GM21526 (cell line): ENCODE data around the gene PCDHB4.
"Not testable (repeated sequence)": the region's sequence is repeated elsewhere in the genome, so short reads cannot be mapped to it uniquely, and the experiment has no call there.

Experiments used
- ATAC-seq: cut with Tn5 transposase; IDR thresholded peaks from one replicate; pipeline ENCODE4 v1.9.1; 2021; ENCODE audit warnings: moderate library complexity; ENCODE audit not compliant: unreplicated experiment, low FRiP score

PCDHB4 gene

DNA sequence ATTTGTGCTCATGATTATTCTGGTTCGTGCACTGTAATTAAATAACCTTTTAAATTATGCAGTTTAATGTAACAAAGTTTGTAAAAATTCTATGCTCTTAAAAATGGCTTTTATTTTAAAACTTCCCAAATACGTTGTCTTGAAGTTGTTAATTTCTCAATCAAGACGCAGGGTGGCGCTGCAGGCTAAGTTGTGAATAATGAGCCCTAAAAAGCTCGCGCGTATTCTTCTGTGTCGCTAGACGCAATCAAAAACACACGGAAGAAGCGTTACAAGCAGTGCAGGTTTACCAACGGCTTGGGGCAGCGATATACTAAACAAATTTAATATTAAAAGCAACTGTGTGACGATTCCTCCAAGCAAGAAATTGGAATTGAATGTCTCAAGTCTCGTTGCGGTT lies at the start of gene PCDHB4:
Gene PCDHB4 (plus strand): TSS at position 256 of the 400 bp plus-strand sequence. CDS start 181 bp downstream, outside the sequence.
- no peak for ATAC-seq

DNA sequence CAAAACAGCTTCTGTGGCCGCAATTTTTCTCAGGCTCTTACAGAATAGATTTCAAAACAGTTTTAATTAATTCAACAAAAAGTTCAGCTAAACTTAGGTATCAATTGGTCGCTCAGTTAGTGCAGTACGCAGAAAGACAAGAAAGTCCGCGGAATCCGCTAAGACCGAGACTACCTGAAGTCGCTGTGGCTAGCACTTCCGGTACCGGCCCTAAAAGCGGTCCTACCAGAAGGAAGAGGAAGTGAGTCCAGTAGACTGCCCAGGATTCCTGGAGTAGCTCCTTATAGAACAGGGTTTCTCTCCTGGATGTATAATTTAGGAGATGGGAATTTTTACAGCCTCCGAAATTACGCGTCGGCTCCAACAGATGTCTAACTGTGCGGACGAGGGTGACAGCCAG lies 43.8 kb upstream of the PCDHB4 start:
- no peak for ATAC-seq

GRCh38 chr5:141082228-141082627 lies 39.4 kb upstream of the PCDHB4 start:
- no peak for ATAC-seq

DNA sequence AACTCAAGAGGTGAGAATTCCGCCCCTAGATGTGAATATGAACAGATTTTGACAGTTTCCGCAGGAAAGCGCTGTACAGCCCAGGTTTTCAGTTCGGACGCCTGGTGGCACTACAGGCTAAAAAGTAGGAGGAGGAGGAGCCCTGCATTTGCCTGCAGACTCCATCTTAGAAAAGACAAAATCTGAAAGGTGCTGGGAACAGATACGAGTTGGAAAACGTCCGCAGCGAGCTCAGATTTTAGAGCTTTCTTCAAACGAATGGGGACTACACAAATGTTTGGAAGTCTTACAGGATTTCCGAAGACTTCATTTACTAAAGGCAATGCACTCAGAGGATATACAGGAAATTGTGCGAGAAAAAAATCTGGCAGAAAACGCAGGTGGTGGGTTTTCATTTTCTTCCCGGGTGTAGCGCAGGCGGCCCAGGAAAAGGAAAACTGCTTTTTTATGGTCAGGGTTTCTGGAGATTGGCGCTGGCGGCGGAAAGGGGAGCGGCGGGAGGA lies 37.1 kb upstream of the PCDHB4 start:
- peak; percentile 73 for ATAC-seq

DNA sequence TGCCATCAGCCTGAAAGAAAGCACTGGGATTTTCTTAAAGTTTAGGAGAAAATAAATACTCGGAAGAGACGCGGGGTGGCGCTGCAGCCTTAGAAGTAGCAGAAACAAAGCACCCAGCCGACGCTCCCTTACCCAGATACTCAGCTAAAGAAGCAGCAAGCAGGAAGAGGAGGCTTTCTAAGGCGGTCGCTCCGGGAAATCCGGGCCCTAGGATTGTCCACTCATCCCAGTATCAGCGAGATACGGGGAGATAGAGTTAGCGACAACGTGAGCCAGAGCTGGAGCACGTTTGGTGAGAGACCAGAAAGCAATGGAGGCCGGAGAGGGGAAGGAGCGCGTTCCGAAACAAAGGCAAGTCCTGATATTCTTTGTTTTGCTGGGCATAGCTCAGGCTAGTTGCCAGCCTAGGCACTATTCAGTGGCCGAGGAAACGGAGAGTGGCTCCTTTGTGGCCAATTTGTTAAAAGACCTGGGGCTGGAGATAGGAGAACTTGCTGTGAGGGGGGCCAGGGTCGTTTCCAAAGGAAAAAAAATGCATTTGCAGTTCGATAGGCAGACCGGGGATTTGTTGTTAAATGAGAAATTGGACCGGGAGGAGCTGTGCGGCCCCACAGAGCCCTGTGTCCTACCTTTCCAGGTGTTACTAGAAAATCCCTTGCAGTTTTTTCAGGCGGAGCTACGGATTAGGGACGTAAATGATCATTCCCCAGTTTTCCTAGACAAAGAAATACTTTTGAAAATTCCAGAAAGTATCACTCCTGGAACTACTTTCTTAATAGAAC lies 26.9 kb upstream of the PCDHB4 start, which contains the start of gene PCDHB2:
Gene PCDHB2 (plus strand): TSS at position 135 of the 782 bp plus-strand sequence. CDS start 176 bp downstream, at position 311.
- ATAC-seq: no peak

DNA sequence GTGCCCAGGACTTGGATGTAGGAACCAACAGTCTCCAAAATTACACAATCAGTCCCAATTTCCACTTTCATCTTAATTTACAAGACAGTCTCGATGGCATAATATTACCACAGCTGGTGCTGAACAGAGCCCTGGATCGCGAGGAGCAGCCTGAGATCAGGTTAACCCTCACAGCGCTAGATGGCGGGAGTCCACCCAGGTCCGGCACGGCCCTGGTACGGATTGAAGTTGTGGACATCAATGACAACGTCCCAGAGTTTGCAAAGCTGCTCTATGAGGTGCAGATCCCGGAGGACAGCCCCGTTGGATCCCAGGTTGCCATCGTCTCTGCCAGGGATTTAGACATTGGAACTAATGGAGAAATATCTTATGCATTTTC lies 26.4 kb upstream of the PCDHB4 start:
- no peak for ATAC-seq

DNA sequence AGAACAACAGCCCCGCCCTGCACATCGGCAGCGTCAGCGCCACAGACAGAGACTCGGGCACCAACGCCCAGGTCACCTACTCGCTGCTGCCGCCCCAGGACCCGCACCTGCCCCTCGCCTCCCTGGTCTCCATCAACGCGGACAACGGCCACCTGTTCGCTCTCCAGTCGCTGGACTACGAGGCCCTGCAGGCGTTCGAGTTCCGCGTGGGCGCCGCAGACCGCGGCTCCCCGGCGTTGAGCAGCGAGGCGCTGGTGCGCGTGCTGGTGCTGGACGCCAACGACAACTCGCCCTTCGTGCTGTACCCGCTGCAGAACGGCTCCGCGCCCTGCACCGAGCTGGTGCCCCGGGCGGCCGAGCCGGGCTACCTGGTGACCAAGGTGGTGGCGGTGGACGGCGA lies 25.4 kb upstream of the PCDHB4 start:
- not testable (repeated sequence) for ATAC-seq

DNA sequence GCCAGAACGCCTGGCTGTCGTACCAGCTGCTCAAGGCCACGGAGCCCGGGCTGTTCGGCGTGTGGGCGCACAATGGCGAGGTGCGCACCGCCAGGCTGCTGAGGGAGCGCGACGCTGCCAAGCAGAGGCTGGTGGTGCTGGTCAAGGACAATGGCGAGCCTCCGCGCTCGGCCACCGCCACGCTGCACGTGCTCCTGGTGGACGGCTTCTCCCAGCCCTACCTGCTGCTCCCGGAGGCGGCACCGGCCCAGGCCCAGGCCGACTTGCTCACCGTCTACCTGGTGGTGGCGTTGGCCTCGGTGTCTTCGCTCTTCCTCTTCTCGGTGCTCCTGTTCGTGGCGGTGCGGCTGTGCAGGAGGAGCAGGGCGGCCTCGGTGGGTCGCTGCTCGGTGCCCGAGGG lies 25.0 kb upstream of the PCDHB4 start:
- ATAC-seq: not testable (repeated sequence)

DNA sequence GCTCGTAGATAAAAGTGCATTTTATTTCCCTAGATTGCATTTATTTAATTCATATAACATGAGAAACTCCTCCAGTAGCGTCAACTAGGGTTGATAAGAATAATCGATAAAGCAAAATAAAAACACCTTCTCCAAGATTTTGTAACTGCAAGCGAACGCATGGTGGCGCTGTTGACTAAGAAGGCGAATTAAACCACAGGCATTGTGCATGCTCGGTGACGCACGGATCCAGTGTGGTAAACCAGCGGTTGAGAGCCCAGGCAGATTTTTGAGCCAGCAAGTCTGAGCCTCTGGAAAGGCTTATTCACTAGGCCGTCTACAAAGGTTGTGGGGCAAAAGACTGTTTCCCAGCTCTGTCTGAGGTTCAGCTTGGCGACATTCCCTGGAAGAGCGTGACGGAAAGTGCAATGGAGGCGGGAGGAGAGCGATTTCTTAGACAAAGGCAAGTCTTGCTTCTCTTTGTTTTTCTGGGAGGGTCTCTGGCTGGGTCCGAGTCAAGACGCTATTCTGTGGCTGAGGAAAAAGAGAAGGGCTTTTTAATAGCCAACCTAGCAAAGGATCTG lies 21.3 kb upstream of the PCDHB4 start, which contains the start of gene PCDHB3:
Gene PCDHB3 (plus strand): TSS at position 231 of the 563 bp plus-strand sequence. CDS start 177 bp downstream, at position 408.
- ATAC-seq: no peak

DNA sequence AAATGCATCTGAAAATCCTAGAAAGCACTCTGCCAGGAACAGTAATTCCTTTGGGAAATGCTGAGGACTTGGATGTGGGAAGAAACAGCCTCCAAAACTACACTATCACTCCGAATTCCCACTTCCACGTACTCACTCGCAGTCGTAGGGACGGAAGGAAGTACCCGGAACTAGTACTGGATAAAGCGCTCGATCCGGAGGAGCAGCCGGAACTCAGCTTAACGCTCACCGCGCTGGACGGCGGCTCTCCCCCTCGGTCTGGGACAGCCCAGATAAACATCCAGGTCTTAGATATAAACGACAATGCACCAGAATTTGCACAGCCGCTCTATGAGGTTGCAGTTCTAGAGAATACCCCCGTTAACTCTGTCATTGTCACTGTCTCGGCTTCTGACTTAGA lies 20.6 kb upstream of the PCDHB4 start:
- no peak for ATAC-seq

GRCh38 chr5:141102070-141102469 lies 19.5 kb upstream of the PCDHB4 start:
- not testable (repeated sequence) for ATAC-seq

DNA sequence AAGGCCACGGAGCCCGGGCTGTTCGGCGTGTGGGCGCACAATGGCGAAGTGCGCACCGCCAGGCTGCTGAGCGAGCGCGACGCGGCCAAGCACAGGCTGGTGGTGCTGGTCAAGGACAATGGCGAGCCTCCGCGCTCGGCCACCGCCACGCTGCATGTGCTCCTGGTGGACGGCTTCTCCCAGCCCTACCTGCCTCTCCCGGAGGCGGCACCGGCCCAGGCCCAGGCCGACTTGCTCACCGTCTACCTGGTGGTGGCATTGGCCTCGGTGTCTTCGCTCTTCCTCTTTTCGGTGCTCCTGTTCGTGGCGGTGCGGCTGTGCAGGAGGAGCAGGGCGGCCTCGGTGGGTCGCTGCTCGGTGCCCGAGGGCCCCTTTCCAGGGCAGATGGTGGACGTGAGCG lies 19.1 kb upstream of the PCDHB4 start:
- not testable (repeated sequence) for ATAC-seq

GRCh38 chr5:141105350-141105749 lies 16.3 kb upstream of the PCDHB4 start:
- no peak for ATAC-seq

- no peak for ATAC-seq
Measured at GRCh38 chr5:141119250-141119649, 2.4 kb upstream of the PCDHB4 start.

DNA sequence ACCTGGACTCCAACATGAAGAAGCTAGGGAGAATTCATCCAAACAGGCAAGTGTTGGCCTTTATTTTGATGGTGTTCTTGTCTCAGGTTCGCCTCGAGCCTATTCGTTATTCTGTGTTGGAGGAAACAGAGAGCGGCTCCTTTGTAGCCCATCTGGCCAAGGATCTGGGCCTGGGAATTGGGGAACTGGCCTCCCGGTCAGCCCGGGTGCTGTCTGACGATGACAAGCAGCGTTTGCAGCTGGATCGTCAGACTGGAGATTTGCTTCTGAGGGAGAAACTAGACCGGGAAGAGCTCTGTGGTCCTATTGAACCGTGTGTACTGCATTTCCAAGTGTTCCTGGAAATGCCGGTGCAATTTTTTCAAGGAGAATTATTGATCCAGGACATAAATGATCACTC lies 367 bp downstream of the PCDHB4 start:
- no peak for ATAC-seq

- ATAC-seq: not testable (repeated sequence)
Measured at GRCh38 chr5:141123396-141124135, 1.9 kb downstream of the PCDHB4 start.

GRCh38 chr5:141127305-141127704 lies 5.7 kb downstream of the PCDHB4 start:
- no peak for ATAC-seq

DNA sequence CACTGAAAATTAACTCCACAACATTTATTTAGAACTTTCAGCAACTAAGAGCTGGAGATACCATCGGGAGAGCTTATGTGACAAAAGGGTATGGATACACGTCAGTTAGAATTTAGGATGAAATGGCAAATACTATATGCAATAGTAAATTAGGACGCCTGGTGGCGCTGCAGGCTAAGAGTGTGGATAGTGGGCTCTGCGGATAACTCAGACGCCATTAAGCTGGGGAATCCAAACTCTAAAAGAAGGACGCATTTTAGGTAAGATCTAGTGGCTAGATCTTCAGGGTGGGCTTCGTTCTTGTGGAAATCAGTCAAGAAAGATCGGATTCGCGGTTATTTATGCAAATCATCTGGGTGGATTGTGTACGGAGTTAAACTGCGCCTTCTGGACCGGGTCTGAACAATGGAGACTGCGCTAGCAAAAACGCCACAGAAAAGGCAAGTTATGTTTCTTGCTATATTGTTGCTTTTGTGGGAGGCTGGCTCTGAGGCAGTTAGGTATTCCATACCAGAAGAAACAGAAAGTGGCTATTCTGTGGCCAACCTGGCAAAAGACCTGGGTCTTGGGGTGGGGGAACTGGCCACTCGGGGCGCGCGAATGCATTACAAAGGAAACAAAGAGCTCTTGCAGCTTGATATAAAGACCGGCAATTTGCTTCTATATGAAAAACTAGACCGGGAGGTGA lies 13.6 kb downstream of the PCDHB4 start, which contains the start of gene PCDHB5:
Gene PCDHB5 (plus strand): TSS at position 177 of the 688 bp plus-strand sequence. CDS start 229 bp downstream, at position 406.
- ATAC-seq: no peak

- no peak for ATAC-seq
Measured at GRCh38 chr5:141135718-141136266, 14.2 kb downstream of the PCDHB4 start.

- ATAC-seq: not testable (repeated sequence)
Measured at GRCh38 chr5:141137346-141137745, 15.7 kb downstream of the PCDHB4 start.
